ENCODE measurements around the gene RIPK4. TPM values are rescaled to one million over a fixed set of nuclear protein-coding genes. Genes with fewer than 3 reads are reported as not detected.
A peak's percentile ranks its signal among the peaks of the same experiment; 100 is the strongest.

Gene RIPK4
- polyA plus RNA-seq, 3 donors: 0.05 to 0.09 TPM; not detected in 1

GRCh38 chr21:41772351-41773080 is 5.7 kb upstream of the RIPK4 start:
- DNase-seq: no peak
- Histone ChIP-seq H4K20me1 (ENCODE audit: insufficient read depth, low read length) (no peaks in the 10 kb centered on the region), H3K9ac (ENCODE audit: insufficient read depth, low read length, poor library complexity, severe bottlenecking) (no peak overlapping the region), H3K27ac (ENCODE audit: low read depth in 1 of 2, low read length in 2 of 2) (no peak overlapping the region), H2AFZ (ENCODE audit: insufficient read depth, low read depth, low read length, poor library complexity, severe bottlenecking) (no peak overlapping the region), H3K79me2 (ENCODE audit: insufficient read depth, low read length) (no peaks in the 10 kb centered on the region), H3K27me3 (ENCODE audit: control insufficient read depth in 2 of 2, insufficient read depth in 2 of 2, low read length in 2 of 2) (peaks cover 40 to 55% of the 10 kb centered on the region in 2 donors), H3K4me2 (replicated peaks; ENCODE audit: extremely low read depth, low read length, poor library complexity, severe bottlenecking) (no peak overlapping the region), H3K4me3 (replicated peaks in 1 of 3; ENCODE audit: low read depth in 2 of 3, low read length in 3 of 3) (no peak overlapping the region), H3K4me1 (ENCODE audit: control insufficient read depth in 1 of 2, insufficient read depth in 2 of 2, low read length in 2 of 2) (peaks cover 16% of the 10 kb centered on the region in 2 donors), H3K9me3 (replicated peaks in 1 of 2; ENCODE audit: control insufficient read depth in 1 of 2, insufficient read depth in 1 of 2, low read length in 2 of 2) (peaks cover 0 to 14% of the 10 kb centered on the region in 2 donors), H3K36me3 (replicated peaks in 1 of 2; ENCODE audit: control insufficient read depth in 1 of 2, insufficient read depth in 2 of 2, low read length in 2 of 2) (no peaks in the 10 kb centered on the region)
- peak overlapping the region in 1 of 2 donors; percentile 53 for H3K4me3 Mint-ChIP-seq
- no peak for TF ChIP-seq CTCF (IDR thresholded peaks at IDR 0.05)
- WGBS (ENCODE audit: insufficient coverage): 75% methylated on average over 13 of the region's 16 CpGs
- intact Hi-C loops (cut with micrococcal nuclease): no loop called here
- H3K4me1 Mint-ChIP-seq: peaks cover 17% of the 10 kb centered on the region
- H3K27me3 Mint-ChIP-seq (ENCODE audit: low read depth in 3 of 3): peaks cover 67 to 80% (median 68%) of the 10 kb centered on the region in 3 donors
- peak overlapping the region in 1 of 7 donors; percentile 54 for H3K27ac Mint-ChIP-seq
- peaks cover 9 to 12% of the 10 kb centered on the region in 2 donors for H3K36me3 Mint-ChIP-seq
- H3K9me3 Mint-ChIP-seq: peaks cover 0 to 12% (median 4%) of the 10 kb centered on the region in 7 donors

GRCh38 chr21:41771625-41771945 is 4.7 kb upstream of the RIPK4 start:
- Mint-ChIP-seq H3K27me3 (ENCODE audit: low read depth in 3 of 3) (peaks cover 74 to 84% (median 76%) of the 10 kb centered on the region in 3 donors), H3K4me1 (peaks cover 22% of the 10 kb centered on the region), H3K27ac (no peak overlapping the region), H3K36me3 (peaks cover 14 to 17% of the 10 kb centered on the region in 2 donors), H3K4me3 (no peak overlapping the region), H3K9me3 (peaks cover 0 to 18% (median 9%) of the 10 kb centered on the region in 7 donors)
- TF ChIP-seq CTCF (IDR thresholded peaks at IDR 0.05): no peak
- Histone ChIP-seq H3K27me3 (ENCODE audit: control insufficient read depth in 2 of 2, insufficient read depth in 2 of 2, low read length in 2 of 2) (peaks cover 46 to 62% of the 10 kb centered on the region in 2 donors), H3K36me3 (replicated peaks in 1 of 2; ENCODE audit: control insufficient read depth in 1 of 2, insufficient read depth in 2 of 2, low read length in 2 of 2) (no peaks in the 10 kb centered on the region), H3K79me2 (ENCODE audit: insufficient read depth, low read length) (no peaks in the 10 kb centered on the region), H4K20me1 (ENCODE audit: insufficient read depth, low read length) (no peaks in the 10 kb centered on the region), H3K27ac (ENCODE audit: low read depth in 1 of 2, low read length in 2 of 2) (no peak overlapping the region), H2AFZ (ENCODE audit: insufficient read depth, low read depth, low read length, poor library complexity, severe bottlenecking) (no peak overlapping the region), H3K9ac (ENCODE audit: insufficient read depth, low read length, poor library complexity, severe bottlenecking) (no peak overlapping the region), H3K4me2 (replicated peaks; ENCODE audit: extremely low read depth, low read length, poor library complexity, severe bottlenecking) (no peak overlapping the region), H3K4me3 (replicated peaks in 1 of 3; ENCODE audit: low read depth in 2 of 3, low read length in 3 of 3) (no peak overlapping the region), H3K9me3 (replicated peaks in 1 of 2; ENCODE audit: control insufficient read depth in 1 of 2, insufficient read depth in 1 of 2, low read length in 2 of 2) (peaks cover 0 to 14% of the 10 kb centered on the region in 2 donors), H3K4me1 (ENCODE audit: control insufficient read depth in 1 of 2, insufficient read depth in 2 of 2, low read length in 2 of 2) (peaks cover 25 to 26% of the 10 kb centered on the region in 2 donors)
- 91% methylated on average over 7 of the region's 7 CpGs for WGBS (ENCODE audit: insufficient coverage)
- intact Hi-C loops (cut with micrococcal nuclease): no loop called here
- no peak for DNase-seq
